ENCODE measurements around the gene GALNT18.

The GALNT18 gene

DNA sequence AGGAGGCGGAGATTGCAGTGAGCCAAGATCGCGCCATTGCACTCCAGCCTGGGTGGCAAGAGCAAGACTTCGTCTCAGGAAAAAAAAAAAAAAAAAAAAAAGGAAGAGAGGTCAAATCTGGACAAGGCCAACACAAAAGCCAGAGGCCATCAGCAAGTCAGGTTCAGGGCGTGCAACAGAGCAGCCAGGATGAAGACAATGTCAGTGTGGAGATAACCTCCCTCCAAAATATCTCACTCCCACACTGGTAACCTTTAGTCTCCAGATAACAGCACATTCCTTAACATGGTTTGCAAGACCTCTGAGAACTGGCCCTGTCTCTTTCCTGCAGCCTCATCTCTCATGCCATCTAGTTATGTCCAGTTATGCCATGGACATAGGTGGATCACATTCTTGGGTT lies 273.5 kb downstream of the GALNT18 start:
- no peak for DNase-seq (ENCODE audit: low spot score)

DNA sequence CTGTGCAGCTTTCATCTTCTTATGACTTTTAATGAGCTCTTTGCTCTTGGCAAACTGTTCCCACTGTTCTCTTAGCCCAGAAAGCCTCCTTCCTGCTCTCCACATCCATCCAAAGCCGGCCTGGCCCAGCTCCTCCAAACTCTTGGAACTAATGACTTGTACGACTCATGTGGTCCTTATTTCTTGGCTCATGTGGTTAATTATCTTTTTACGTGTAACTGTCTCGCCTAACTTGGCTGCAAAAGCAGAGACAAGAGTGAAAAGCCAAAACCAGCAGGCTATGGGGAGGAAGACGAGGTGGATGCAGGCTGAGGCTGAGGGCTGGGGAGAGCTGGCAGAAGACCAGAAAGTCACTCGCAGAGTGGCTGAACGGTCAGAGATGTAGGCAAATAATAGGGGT lies 274.2 kb downstream of the GALNT18 start:
- no peak for DNase-seq (ENCODE audit: low spot score)

DNA sequence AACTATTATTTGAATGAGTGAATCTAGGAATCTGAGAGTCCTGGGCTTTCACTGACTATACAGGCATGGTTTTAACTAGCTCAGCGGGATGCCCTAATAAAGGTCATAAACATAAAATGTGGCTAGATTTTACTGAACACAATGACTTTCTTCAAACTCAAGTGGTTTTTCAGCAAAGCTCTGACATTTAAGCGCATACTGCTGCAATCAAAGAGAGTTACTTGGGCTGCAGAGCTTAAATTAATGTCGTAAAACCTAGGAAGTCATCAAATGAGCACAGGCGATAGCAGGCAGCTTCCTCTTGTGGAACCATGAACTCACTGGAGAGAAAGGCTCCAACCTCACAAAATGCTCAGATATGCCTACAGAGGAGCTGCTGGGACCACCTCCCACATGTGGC lies 275.5 kb downstream of the GALNT18 start:
- DNase-seq (ENCODE audit: low spot score): no peak

DNA sequence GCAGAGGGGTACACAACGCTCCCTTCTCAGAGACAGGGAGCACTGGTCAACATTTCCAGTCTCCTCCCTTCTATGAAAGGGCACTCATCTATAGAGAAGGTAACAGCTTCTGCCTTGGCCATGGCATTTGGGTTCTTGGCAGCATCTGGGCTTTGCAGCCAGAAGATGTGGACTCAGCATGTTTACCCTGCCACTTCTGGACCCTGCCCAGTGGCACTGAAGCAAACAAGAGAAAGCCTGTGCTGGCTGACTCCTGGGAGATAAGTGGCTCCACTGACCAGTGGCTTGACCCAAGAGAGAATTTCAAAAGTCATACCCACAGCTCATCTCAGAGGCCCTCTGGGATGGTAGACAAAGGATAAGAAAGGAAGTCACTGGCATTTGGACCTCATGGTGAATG lies 276.7 kb downstream of the GALNT18 start:
- DNase-seq (ENCODE audit: low spot score): no peak

DNA sequence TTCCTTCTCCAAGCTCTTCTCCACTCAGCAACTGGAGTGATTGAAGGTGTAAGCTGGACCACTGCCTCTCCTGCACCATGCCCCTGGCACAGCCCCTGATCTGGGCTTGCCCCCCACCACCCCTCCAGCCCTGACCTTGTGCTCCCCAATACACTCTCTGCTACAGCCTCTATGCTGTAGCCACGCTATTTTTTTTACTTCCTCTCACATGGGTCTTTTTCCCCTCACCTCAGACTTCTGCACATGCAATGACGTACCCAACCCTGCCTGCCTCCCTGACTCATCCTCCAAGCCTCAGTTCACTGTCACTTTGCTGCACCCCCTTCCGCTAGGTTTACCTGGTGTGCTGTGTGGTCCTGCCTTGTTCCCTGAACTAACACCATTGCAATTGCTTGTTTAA lies 277.8 kb downstream of the GALNT18 start:
- DNase-seq (ENCODE audit: low spot score): no peak

DNA sequence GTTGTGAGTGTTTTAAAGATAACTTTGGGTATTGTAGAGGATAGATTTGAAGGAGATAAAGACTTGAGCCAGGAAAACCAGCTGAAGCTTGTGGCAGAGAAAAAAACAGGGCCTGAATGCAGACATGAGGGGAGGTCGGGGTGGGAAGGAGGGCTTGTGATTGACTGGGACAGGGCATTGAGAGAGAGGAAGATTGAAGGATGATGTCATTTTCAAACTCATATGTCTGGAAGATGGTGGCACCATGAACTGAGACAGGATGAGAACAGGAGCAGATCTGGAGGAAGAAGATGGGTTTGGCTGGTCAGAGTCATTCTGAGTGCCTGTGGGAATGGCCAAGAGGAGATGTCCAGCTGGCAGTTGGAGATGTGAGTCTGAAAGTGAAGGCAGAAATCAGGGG lies 283.5 kb downstream of the GALNT18 start:
- DNase-seq (ENCODE audit: low spot score): no peak

DNA sequence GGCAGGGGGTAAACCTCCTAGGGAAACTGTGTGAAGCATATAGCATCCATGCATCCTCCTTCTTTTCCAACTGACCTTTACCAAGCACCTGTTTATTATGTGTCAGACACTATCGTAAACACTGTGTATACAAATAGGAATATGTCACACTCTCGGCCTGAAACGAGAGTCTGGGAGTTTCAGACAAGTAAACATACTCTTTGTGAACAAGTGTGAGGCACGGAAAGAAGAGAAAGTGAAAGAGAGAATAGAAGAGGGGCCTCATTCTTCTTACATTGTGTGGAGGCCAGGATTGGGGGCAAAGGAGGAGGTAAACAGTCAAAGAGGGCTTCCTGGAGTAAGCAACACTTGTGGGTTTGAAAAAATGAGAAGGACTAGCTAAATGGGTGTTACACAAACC lies 285.1 kb downstream of the GALNT18 start:
- DNase-seq (ENCODE audit: low spot score): no peak

DNA sequence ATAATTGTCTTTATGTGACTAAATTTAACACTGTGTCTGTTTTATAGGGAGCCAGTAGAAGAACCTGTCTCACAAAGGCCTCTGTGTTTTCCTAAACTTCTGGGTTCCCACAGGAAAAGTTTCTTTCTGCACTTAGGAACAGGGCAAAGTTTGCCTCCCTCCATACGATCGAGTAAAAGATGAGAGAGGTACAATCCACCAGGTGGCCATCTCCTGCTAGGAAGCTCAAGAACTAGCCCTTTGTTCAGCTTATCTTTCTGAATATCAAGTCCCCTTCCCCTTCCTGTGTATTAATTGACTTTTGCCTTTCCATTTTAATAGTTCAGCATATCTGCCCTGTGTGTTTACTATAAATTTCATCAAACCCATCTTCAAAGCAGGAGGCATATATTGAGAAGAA lies 286.8 kb downstream of the GALNT18 start:
- DNase-seq (ENCODE audit: low spot score): no peak

DNA sequence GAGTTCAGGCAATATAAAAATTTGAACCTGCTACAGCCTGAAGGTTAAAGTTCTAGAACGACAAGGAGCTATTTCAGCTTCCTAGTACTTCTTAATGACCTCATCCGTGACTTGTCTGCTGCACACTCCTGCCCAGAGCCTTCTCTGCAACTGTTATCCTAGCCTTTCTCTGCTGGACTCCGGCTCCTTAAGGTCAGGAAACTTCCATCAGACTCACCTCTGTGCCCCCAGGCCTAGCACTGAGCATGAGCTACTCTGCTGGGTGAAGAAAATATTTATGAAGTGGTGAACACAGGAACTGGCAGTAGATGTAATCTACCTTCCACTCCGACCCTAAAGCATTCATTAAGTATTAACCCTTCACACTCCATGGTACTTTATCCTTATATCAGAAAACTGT lies 287.2 kb downstream of the GALNT18 start:
- no peak for DNase-seq (ENCODE audit: low spot score)

DNA sequence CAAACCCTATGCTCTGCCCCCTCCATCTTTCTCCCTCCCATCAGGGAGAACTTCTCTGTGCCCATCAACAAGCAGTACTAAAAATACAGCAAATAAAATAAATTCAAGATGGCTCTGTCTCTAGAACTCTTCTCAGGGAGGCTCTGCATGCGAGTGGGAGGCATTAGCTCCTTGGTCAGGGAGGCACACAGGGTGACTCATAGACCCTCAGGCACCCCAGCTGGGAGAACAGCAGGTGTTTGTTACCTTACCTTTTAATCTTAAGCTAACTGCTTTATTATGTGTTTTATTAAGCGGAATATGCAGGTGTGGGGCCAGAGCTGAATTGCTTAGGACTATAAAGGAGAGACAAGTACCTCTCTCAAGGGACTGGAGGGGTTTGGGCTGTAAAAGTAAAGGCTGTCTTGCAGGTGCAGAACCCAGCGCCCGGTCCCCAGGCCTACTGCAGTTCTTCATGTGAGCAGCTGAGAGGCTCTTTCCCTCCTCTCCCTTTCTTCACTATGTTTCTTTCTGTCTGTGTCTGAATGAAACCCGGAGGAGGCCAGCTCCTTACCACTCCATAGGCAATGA lies 289.6 kb downstream of the GALNT18 start:
- DNase-seq (ENCODE audit: low spot score): no peak

DNA sequence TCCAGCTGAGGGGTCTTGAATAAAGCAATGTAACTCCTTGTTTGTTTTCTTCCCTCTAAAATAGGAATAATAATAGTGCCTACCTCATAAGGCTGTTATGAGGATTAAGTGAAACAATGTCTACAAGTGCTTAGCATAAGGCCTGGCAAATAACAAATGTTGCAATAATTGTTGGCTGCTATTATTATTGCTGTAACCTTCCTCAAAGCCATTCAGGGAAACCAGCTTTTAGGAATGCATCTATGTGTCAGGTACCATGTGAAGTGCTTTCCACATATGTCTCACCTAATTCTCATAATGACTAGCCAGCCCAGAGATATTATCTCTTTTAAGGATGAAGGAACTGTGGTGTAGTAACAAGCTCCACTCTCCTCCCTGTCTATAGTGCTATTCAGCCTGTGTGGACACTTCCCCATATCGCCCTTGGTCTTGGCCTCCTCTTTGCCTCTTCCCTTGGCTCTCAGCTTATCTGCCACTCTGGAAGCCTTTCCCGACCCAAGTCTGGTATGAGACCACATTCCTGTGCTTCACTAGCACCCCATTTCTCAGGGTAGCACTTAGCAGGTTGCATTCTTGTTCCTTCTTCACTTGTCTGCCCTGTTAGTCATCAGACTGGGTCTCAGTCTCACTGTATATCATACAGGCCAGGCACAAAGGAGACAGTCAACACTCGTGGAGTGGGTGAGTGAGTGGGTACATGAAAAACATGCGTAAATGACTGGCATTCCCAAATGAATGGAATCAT lies 292.6 kb downstream of the GALNT18 start:
- no peak for DNase-seq (ENCODE audit: low spot score)

DNA sequence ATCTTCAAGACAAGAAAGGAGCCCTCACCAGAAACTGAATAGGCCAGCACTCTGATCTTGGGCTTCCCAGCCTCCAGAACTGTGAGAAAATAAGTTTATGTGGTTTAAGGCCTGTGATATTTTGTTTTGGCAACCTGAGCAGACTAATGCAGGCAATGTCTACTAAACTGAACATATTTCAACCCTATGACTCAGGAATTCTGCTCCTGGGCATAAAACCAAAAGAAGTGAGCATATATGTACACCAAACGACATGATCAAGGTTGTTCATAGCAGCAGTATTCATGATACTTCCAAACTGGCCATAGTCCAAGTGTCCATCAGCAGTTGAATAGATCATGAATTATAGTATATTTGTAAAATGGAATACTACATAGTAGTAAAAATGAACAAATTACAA lies 297.7 kb downstream of the GALNT18 start:
- no peak for DNase-seq (ENCODE audit: low spot score)

DNA sequence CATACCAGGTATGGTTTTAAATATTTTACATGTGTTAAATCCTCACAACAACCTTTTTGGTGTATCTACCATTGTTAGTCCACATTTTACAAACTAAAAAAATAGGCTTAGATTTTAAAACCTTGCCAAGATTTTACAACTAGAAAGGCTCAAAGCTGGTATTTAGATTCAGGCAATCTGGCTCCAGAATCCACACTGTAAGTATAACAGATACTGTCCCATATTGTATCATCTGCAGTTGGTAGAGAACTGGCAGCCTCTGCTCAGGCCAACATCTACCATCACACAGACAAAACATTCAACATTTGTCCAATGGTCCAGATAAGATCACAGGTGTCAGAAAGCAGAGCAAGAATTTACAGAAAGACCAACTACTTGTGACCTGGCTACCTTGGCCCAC lies 299.7 kb downstream of the GALNT18 start:
- DNase-seq (ENCODE audit: low spot score): no peak

DNA sequence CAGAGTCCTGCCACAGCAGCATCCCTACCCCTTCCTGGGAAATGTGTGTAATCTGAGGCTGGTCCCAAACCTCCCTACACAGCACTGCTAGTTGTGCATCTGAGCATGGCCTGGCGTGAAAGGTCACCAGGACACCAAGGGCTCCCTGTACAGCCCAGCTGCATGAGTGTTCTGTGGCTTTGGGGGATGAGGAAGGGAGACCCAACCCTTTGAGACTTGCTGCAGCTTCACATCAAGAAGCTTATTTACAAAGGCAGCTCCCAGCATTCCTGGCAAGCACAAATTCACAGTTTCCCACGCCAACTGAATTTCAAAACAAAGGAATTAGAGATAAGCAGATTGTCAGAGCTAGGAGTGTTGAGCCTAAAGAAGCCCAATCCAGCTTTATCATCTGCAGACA lies 301.0 kb downstream of the GALNT18 start:
- DNase-seq (ENCODE audit: low spot score): no peak

DNA sequence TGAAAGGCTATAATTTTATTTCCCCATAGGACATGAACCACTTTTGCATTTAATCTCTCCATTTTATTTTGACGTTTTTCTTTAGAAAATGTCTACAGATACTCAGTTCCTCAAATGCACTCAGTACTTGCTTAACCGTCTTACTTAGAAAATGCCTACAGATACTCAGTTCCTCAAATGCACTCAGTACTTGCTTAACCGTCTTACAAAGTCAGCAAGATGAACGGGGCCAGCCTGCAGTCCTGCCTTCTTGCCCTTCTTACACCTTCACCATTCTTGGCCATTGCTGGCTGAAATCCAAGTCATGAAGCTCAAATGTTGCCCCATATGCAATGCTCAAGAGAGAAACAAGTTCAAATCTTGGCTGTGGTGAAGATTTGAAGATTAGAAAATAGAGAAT lies 302.8 kb downstream of the GALNT18 start:
- no peak for DNase-seq (ENCODE audit: low spot score)

DNA sequence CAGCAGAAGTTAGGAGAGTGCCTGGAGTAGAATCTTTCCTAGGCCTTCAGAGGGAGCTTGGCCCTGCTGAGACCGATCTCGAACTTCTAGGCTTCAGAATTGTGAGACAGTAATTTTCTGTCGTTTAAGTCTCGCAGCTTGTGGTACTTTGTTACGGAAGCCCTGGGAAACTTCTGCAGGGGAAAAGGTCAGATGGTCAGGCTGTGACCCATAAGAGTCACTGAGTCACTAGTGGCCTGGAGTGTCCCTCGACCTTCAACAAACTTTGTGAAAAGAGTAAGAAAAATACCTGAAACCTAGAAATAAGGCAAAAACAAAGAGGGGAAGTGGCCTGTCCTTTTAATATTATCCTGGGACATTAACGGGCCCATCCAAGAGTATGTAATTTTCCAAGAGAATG lies 303.3 kb downstream of the GALNT18 start:
- no peak for DNase-seq (ENCODE audit: low spot score)

DNA sequence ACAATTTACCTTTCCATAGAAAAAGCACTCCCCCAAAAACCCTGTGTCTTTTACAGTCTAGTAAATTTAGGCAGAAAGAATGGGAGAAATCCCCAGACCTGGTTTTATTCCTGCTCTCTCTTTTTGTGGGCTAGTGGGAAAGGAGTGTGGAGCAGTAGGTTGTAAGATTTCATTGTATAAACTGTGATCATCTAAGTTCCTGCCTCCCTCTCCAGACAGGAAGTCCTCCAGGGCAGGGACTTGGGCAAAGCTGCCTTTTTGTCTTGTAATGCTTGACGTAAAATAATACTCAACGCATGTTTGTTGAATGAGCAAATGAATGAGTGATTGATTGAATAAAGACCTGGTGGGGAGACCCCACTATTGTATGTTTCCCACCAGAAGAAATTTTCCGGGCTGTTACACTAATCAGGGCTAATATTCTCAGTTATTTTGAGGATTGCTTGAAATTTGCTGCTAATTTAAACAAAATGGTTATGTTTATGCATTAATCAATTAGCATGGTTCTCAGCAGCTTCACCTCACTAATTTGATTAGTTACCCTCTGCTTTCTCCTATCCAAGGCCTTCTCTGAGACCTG lies 305.1 kb downstream of the GALNT18 start:
- DNase-seq (ENCODE audit: low spot score): no peak

DNA sequence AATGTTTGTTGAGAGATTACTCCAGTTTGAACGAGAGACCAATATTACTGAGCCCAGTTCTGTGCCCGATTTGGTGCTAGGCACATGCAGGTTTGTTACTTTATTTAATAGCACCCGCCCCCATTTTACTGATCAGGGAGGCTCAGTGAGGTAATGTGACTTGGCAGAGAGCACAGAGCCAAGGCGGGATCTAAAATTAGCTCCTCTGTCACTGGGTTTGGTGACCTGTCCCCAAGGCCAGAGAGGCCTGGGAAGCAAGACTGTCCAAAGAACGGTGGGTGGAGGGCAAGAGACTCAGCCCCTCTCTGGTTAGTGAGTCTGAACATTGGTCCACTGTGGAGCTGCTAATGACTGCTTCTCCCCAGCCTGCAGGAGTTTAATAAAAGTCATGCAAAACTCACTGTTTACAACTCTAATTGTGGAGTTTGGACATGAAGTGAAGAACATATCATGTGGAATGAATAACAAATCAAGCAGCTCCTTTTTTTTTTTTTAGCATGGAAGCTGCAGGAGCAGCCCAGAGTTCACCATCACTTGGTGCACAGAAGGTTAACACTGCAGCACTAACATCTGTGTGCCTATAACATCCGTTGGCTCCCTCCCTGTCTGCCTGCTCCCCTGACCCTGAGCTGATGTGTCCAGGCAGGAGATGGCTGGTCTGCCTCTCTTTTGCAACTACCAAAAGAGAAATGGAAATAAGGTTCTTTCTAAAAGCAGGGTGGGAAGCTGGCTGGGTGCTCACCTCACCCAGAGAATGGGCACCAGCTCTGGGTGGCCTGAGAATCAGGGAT lies 307.7 kb downstream of the GALNT18 start:
- no peak for DNase-seq (ENCODE audit: low spot score)

DNA sequence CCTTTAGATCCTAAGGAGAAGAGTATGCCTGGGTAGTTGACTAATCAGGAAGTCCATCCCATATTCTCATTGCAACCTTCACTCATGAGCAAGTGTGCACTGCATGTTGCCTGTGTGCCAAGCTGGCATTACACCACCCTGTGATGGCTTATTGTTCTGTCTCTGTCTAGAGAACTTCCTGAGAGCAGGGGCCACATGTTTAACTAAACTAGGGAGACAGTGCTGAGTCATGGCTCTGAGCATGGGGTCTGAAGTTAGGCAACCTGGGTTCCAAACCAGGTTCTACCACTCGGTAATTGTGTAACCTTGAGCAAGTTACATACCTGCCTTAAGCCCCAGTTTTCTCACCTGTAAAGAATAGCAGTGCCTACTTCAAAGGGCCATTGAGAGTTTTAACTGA lies 308.4 kb downstream of the GALNT18 start:
- DNase-seq (ENCODE audit: low spot score): no peak

DNA sequence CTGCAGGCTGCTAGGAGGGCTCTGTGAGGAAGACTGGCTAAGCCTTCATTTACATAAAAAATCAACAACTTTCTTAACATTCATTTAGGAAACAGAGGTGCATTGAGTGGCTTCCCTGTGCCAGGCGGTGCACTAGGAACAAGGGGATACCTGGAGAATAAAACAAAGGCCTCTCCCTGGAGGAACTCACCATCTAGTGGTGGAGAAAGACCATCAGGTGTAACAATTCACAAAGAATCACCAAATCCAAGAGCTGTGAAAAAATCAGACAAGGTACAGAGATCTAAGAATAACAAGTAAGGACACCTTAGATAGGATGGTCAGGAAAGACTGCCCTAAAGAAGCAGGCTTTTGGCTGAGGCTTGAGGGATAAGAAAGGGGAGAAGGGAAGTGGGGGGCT lies 309.1 kb downstream of the GALNT18 start:
- DNase-seq (ENCODE audit: low spot score): no peak

DNA sequence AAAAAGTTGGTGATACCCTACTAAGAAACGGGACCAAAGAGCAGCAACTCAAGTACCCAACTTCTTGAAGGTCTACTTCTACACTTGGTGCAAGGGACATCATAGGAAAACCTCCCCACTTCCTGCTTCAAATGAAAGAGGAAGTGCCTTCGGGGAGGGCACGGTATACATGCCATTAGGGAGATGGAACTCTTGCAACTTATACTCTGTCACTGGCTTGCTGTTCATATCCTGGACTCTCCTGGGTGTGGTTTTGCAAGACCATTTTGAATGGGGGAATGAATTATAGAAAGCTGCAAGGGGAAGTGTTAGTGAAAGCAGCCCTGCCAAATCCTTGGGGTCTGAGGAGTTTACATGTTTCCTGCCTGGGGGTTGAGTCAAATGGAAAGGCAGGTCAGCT lies 310.6 kb downstream of the GALNT18 start:
- DNase-seq (ENCODE audit: low spot score): no peak

DNA sequence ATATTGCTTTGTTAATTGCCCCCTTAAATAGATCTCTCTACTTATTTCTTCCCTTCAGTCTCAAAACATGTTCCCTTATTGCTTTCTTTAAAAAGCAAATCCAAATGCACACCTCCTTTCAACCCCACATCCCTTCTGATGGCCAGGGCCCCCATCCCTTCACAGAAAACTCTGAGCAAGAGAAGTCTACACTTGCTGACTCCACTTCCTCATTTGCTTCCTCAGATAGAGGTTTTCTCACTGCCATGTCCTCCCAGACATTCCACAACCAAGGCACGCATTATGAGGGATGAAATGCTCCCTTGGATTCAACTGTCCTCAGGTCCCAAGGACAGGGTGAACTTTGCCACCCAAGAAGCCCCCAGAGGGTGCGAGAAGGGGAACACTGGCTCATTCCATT lies 311.9 kb downstream of the GALNT18 start:
- no peak for DNase-seq (ENCODE audit: low spot score)

DNA sequence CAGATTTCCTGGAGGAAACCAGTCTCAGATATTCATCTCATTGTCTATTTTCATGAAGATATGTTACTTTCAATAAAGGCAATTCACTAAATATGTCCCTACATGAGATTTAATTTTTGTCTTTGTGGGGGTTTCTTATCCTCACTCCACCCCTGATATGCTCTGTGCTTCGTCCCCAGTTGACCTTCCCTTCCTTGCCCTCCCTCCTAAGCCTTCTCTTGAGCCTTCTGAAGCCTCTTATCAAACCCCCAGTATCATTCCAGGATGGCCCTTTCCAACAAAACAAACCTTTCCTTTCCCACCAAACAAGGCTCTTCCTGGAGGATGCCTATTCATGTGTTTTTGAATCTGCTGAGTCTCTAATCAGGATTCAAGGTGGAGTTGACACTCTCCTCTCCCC lies 313.6 kb downstream of the GALNT18 start:
- no peak for DNase-seq (ENCODE audit: low spot score)
